ELF-1 (cell line): ENCODE measurements around the gene RFTN1.

Experiments used
- DNase-seq: peaks from one replicate; pipeline ENCODE4 v3.0.0-alpha.2; 2016; ENCODE audit warnings: low read depth, low spot score

The RFTN1 gene

GRCh38 chr3:16529264-16529663 lies 15.8 kb upstream of the RFTN1 start:
- DNase-seq: no peak

DNA sequence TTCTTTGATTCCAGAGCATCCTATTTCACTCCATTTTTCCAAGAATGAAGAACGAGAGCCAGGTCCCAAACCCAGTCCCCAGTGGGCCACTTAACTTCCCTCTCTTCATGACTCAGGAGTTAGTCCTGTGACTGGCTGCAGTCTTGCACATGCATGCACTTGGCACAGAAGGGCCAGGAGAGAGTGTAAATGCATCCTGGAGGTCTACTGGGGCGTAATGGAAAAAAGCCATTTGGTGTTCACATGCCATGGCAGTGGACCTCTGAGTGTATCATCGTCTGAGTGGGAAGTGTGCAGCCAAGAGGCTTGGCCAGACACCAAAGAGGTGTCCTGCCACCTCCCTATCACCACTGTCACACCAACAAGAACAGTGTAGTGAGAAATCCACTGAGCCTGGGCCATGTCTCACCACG lies 15.1 kb upstream of the RFTN1 start:
- DNase-seq: no peak

DNA sequence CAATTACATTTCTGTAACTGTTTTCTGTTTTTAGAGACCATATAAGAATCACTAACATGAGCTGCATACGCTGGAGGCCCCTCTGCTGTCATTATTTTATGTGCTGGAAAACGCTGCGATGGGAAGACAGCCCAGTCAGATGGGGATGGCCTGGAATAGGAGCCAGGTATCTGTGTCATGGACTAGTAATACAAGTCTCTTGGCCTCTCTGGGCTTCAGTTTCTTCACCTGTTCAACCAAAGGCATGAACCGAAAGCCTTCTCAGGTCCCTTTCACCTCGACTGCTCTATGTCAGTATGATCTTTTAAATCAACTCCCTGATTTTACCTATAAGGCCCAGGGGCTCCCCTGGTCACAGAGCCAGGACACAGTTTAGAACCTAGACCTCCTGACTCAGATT lies 14.6 kb upstream of the RFTN1 start:
- no peak for DNase-seq

DNA sequence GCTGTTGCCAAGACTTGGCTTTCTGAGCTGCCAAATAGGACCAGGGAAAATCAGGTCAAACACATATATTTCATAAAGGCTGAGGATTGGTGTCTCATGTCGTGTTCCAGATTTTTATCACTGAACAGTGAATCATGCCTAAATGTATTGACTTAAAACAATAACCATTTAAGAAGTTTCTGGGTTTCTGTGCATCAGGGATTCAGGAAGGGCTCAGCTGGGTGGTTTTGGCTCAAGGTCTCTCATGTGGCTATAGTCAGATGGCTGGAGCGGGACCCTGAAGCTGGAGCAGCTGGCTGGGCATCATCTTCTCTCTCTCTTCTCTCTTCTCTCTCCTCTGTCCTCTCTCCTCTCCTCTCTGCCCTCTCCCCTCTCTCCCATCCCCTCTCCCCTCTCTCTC lies 10.7 kb upstream of the RFTN1 start:
- no peak for DNase-seq

- DNase-seq: no peak
Observed at GRCh38 chr3:16523778-16524177, 10.3 kb upstream of the RFTN1 start.

DNA sequence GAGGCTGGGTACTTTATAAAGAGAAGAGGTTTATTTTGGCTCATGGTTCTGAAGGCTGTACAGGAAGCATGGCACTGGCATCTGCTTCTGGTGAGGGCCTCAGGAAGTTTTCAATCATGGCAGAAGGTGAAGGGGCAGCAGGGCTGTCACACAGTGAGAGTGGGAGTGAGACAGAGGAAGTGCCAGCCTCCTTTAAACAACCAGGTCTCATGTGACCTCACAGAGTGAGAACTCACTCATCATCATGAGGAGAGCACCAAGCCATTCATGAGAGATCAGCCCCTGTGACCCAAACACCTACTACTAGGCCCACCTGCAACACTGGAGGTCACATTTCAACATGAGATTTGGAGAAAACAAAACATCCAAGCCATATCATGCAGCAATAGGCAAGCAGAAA lies 9.3 kb upstream of the RFTN1 start:
- DNase-seq: no peak

DNA sequence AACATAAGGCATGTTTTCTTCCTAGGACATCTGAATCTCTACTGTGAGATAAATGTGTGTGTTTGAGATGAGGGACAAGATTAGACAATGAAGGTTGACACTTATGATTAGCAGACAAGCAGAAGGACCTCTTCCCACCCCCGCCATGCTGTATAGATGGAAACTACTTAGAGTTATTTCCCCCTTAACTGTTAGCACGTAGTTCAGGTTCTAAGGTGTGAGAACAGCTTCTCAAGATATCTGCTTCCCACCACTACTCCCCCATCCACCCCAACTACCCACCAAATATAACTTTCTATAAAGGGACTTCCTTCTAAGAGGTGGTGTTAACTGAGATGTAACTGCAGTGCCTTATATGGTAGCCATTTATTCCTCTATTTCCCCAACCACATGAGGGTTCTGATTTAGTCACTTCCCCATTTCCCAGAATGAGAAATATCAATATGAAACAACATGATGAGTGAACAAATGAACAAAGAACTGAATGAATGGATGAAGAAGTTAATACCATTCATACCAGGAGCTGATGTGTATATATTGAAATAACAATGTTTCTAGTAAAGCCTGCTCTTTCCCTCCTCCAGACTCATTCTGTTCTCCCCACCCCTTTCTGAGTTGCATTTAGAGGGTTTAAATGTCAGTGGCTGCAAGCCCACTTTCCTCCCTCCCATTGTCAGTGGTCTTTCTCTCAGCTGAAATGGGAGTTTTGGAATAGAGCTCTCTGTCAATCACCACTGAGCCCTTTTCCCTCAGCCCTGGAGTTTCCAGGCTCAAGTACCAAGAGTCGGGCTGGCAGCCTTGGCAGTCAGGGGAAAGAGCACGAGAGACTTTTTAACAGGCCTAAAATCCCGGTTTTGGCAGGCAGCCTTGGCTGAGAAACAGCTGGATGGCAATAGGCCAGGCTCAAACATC lies 7.7 kb upstream of the RFTN1 start:
- no peak for DNase-seq

DNA sequence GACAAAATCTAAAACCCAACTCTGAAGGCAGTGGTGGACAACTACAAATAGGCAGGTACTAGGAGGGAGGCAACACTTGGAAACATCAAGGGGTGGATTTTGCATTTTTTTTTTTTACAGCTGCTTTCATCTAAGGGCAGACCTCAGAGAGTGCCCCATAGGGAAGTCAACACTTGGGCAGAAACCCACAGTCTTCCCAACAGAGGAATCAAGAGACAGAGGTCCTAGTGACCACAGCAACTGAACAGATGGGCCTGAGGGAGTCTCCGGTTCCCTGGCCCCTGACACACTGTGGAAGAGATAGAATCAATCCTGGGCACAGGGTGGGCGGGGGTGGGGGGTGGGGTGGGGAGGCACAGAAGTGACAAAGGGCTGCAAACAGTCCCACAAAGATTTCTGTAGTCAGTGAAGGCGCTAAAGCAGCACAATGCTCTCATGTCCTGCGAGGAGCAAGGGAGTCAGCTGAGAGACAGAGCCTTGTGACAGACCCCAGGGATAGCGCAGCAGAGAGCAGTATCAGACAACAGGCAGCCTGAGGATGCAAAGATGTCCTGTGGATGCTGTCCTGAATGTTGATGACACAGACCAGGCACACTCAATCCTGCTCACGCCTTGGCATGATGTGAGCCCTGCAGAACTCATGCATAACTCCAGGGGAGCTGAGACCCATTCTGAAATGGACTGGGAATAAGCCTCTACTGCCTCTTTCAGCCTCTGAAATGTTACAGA lies 6.9 kb upstream of the RFTN1 start:
- DNase-seq: no peak

GRCh38 chr3:16516695-16517481 lies 3.4 kb upstream of the RFTN1 start:
- DNase-seq: peak; percentile 28

DNA sequence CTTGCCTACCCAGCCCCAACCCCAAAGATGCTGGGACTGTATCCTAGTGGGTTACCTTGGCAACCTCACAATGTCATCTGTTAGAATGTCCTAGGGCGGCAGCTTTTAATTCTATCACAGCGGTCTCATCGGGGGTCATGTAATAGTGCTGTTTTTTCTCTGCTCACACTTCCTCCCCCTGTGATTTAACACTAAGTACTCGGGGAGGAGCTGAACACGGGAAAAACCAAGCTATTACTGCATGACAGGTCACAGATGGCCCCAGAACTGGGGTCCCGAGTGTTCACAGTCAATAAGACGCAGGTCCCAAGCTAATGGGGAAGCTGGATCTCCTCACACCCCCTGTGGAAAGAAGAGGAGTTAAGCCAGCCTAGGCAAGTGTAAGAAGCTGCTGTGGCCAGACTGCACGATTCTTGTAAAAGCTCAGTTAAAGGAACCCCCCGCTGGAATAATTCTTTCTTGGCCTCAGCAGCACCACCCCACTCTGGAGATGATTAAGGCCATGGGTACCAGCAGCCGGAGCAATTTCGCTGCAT lies 2.5 kb upstream of the RFTN1 start:
- DNase-seq: no peak

GRCh38 chr3:16514755-16515353 lies 1.4 kb upstream of the RFTN1 start:
- DNase-seq: no peak

DNA sequence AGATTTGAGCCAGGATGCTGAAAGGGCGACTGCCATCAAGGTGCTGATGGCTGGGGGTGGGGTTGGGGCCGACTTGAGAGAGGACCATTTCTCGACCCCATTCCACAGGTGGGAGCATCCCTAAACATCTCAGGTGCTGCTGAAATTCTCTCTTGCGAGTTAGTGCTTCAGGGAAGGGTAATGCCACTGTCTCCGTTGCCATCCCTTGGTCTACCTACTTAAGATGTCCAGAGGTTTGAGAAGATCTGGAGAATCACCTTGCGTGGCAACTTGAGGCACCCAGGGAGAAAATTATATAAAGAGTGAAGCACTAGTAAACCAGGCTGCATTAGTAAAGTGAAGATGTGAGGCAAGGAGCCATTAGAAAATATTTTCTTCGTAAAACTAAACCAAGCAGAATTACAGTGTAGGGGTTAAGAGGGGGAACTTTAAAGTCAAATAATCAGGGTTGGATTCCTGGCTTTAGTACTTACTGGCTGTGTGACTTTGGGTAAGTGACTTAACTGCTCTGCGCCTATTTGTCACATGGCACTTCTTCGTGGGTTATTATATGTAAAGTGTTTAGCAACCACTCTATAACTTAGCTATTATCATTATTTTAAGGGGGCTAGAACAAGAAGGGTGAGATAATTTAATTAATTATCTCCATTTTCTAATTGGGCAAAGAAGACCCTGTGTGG lies 662 bp upstream of the RFTN1 start:
- no peak for DNase-seq

DNA sequence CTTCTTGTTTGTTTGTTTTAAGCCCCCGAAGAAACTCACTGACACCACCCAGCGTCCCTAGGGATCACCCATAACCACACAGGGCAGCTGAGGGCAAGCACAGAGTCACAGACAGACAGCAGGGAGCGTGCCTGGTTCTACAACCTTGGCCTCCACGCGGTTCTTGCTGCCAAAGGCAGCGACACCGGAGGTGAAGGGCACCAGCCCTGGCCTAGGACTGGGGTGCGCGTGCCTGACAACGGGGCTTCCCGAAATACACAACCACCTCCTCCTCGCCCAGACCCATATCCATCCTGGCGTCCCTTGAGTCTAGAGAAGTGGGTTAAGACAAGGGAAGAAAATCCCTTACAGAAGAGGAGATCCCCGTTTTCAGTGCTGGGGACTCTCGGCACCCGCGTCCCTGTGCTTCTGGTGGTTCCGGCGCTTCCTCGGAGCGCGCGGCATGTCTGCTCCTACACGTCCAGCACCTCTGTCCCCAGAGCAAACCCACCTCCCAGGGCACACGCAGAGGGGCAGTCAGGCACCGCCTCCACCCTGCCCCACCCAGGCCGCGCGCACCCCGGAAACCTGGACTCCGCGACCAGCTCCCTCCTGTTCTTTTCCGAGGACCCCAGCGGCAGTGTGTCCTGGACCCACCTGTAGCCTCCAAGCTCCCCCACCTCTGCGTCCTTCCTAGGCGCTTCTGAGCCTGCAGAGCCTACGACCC lies 911 bp downstream of the RFTN1 start:
- peak; percentile 28 for DNase-seq

DNA sequence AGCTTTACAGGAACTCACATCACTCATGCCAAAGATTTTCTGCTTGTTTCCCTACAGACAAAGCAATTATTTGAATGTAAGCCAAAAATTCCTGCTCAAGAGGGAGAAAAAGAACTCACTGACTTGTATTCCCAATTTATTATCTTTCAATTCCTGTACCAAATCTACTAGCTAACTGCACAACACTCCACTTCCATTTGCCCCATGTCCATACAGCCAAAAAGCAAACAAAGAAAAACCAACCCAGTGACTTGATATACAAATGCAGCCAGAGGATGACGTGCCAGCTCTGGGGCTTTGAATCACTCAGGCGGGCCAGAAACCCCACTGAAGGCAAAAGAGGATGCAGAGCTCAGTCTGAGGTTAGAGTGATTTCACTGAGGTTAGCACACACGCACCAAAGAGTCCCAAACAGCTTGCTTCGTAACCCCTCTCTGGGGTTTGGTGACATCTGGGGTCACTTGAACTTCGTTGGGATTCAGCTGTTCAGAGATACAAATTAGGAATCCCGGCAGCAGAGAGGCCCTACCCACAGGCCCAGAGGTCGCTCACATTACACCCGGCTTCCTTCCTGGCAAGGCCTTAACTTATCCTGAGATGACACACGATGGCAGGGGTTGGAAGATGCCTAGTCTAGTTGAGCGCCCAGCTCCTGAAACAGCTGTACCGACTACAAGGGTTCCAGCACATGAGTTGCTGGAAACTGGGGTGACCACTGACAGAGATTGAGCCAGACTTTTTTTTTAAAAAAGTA lies 1.6 kb downstream of the RFTN1 start:
- no peak for DNase-seq

DNA sequence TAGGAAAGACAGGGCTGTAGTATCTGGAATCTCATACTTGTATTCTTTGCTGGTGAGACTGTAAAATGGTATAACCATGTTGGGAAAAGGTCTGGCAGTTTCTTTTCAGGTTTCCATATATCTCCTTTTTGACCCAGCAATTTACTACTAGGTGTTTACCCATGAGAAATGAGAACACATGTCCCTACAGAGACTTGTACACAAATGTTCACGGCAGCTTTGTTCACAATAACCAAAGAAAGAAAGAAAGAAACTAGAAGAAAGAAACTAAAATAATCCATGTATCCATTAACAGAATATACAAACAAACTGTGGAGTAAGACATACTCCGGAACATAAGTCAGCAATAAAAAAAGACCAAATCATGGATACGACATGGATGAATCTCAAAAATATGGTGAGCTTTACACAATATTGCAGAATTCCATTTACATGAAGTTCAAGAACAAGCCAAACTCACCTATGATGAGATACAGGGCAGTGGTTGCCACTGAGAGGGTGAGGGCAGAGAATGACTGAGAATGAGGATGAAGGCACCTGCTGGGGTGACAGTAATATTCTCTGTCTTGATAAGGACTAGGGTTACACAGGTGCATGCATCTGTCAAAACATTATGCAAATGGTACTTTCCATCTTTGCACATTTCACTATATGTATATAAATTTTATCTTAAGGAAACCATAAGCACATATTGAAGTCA lies 2.7 kb downstream of the RFTN1 start:
- no peak for DNase-seq

GRCh38 chr3:16509721-16510619 lies 3.5 kb downstream of the RFTN1 start:
- no peak for DNase-seq

DNA sequence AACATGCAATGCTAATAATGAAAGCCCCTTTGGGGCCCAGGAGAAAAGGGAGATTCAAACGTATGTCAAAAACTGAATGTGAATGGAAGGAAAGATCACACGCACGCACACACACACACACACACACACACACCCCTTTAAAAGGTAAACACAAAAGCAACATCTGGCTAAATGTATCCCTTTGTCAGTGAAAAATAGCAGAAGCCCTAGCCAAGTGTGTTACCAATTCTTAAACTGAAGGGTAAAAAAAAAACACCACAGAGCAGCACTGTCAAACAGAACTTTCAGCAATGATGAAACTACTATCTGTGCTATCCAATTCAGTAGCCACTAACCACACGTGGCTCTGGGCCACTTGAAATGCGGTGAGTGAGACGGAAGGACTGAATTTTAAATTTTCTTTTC lies 4.9 kb downstream of the RFTN1 start:
- no peak for DNase-seq

DNA sequence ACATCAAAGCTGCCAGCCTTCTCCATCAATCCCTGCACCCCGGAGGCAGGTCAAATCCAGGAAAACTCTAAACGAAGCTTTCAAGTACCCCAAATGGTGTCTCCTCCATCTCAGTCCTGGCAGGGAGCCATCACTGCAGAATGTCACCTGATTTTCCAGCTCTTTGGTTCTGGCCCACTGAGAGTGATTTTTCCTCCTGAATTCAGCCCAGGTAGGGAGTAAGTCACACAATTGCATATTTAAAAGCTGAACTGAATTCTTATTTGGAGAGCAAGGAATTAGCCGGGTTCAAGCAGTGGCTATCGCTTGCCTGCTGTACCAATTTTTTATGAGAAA lies 5.3 kb downstream of the RFTN1 start:
- DNase-seq: no peak
